ENCODE results near the gene CCNK. TPM values are rescaled to one million over a fixed set of nuclear protein-coding genes. Genes with fewer than 3 reads are reported as not detected.

Gene CCNK
- total RNA-seq, 1 donor from 2014 or later, result 80.8 TPM

DNA sequence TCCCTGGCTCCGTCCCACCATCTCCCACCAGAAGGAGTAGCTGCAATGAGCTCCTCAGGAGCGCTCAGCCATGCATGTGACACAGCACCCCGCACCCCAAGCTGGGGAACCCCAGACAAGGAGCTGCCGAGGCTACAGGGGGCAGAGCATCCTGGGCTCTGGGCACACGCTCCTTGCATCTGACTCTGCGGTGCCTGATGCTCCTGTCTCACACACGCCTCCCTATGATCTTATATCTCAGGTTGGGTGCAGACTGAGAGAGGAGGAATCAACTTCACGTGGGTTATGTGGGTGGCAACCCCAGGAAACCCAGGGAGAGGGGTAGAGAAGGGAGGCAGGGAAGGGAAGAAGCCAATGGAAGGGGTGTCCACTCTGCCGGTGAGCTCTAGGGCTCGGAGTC, 60.0 kb downstream of the CCNK start:
- Mint-ChIP-seq H3K27me3 (ENCODE audit: insufficient read depth) (no peaks in the 10 kb centered on the region), H3K9me3 (no peaks in the 10 kb centered on the region), H3K36me3 (ENCODE audit: low read depth) (no peaks in the 10 kb centered on the region), H3K4me3 (no peak overlapping the region), H3K4me1 (ENCODE audit: low read depth) (no peaks in the 10 kb centered on the region), H3K27ac (no peak overlapping the region)
- intact Hi-C loops (cut with micrococcal nuclease), result no loop called here
- no peak for DNase-seq (ENCODE audit: low spot score)

DNA sequence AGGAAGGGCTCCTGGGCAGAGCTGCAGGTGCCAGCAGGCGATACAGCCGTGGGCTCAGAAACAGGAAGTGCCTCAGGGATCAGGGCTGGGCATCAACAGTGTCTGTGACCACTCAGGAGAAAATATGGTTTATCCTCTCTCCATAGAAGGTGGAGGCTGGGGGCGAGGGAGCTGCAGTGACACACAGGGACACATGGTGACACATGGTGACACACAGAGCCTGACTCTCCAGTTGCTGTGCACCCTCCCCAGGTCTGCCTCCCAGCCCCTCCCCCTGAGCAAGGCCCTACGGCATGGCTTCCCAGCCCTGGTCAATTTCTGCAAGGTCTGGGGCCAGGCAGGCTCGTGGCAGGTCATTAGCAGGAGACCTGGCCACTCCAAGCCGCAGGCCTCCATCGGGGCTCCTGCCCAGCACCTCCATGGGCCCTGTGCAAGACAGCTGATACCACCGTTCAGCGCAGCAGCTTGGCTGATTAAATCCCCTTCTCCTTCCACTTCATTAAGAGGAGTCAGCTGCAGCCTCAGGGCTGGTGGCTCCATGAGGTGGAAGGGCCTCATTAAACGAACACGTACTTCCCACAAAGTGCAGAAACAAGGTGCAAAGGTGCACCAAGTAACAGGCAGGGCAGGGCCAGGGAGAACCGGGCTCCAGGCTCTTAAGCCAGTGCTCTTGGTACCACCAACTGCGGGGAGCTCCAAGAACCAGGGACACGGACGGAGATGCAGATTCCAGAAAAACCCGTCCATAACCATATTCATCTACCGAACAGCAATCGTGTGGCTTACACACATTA, 60.7 kb downstream of the CCNK start:
- Mint-ChIP-seq H3K27me3 (ENCODE audit: insufficient read depth) (no peaks in the 10 kb centered on the region), H3K27ac (no peak overlapping the region), H3K4me1 (ENCODE audit: low read depth) (no peaks in the 10 kb centered on the region), H3K9me3 (no peaks in the 10 kb centered on the region), H3K36me3 (ENCODE audit: low read depth) (no peaks in the 10 kb centered on the region), H3K4me3 (no peak overlapping the region)
- intact Hi-C loops (cut with micrococcal nuclease), result no loop called here
- DNase-seq (ENCODE audit: low spot score), result no peak

DNA sequence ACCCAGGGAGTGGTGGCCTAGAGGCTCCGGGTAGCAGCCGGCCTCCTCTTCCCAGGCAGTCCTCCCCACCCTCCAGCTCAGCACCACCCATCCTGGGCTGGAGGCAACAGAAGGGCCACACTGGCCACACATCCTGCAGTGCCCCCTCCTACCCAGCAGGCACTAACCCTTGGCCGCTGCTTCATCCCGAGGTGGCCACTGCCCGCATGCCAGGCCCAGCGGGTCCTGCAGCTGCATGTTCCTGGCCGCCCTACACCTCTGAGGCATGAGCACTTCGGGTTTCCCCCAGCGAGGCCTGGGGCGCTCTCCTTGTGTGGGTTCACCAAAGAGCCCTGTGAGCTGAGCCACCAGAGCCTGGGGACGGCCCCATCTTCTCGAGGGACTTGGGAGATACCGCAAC, 61.4 kb downstream of the CCNK start:
- no peaks in the 10 kb centered on the region for H3K9me3 Mint-ChIP-seq
- H3K36me3 Mint-ChIP-seq (ENCODE audit: low read depth), result no peaks in the 10 kb centered on the region
- no peak overlapping the region for H3K4me3 Mint-ChIP-seq
- no peak for DNase-seq (ENCODE audit: low spot score)
- H3K27ac Mint-ChIP-seq, result no peak overlapping the region
- H3K27me3 Mint-ChIP-seq (ENCODE audit: insufficient read depth), result no peaks in the 10 kb centered on the region
- intact Hi-C loops (cut with micrococcal nuclease), result no loop called here
- no peaks in the 10 kb centered on the region for H3K4me1 Mint-ChIP-seq (ENCODE audit: low read depth)

DNA sequence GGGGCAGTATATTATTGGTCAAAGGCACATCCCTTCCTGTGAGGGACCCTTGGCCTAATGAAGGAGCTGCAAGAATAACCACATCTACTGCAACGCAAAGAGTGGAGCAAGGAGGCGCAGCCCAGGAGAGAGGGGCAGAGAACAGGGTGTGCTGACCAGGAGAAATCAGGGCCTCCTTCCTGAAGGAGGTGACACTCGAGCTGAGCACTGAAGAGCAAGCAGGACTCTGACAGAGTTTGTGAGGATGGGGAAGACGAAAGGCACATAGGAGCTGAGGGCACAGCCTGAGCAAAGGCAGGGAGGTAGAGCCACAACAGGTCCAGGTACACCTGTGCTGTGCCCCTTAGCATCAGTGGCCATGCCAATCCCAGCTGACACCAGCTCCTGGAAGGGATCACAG, 62.2 kb downstream of the CCNK start:
- H3K4me3 Mint-ChIP-seq, result no peak overlapping the region
- no peak for DNase-seq (ENCODE audit: low spot score)
- no peaks in the 10 kb centered on the region for H3K9me3 Mint-ChIP-seq
- intact Hi-C loops (cut with micrococcal nuclease), result no loop called here
- H3K4me1 Mint-ChIP-seq (ENCODE audit: low read depth), result no peaks in the 10 kb centered on the region
- no peaks in the 10 kb centered on the region for H3K36me3 Mint-ChIP-seq (ENCODE audit: low read depth)
- H3K27ac Mint-ChIP-seq, result no peak overlapping the region
- no peaks in the 10 kb centered on the region for H3K27me3 Mint-ChIP-seq (ENCODE audit: insufficient read depth)

DNA sequence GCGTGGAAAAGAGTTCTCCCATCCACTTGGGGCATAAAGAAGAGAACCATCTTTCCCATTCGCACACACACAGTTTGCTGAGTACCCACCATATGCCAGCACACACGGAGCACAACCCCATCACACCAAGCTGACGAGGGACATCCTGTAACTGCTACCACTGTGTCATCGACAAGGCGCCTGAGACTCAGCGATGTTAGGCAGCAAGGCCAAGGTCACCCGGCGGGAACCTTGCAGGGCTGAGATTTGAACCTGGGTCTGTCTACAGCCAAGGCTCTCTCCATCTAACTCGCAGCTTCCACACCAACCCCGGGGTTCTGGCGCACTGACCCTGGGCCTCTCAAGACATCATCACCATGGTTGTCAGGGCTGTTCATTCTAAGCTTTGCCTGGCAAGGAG, 62.8 kb downstream of the CCNK start:
- Mint-ChIP-seq H3K9me3 (no peaks in the 10 kb centered on the region), H3K4me3 (no peak overlapping the region), H3K36me3 (ENCODE audit: low read depth) (no peaks in the 10 kb centered on the region), H3K27ac (no peak overlapping the region), H3K4me1 (ENCODE audit: low read depth) (no peaks in the 10 kb centered on the region), H3K27me3 (ENCODE audit: insufficient read depth) (no peaks in the 10 kb centered on the region)
- intact Hi-C loops (cut with micrococcal nuclease), result no loop called here
- no peak for DNase-seq (ENCODE audit: low spot score)

DNA sequence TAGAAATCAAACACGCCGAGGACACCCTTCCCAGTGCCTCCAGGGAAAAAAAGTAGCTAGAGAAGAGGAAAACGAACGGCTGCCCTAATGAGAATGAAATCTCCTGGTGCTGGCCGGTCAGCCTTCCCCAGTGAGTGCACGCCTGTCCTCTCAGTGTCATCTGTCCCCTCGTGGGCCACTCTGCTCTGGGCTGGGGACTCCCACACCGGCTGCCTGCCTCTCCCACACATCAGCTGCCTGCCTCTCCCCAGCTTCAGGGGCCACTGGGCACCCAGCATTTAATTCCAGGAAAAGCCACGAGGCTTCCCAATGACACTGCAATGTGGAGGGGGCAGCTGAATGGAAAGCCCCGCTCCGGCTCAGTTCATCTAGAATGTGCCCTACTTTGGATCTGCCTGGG, 63.8 kb downstream of the CCNK start:
- H3K4me3 Mint-ChIP-seq, result no peak overlapping the region
- H3K9me3 Mint-ChIP-seq, result no peaks in the 10 kb centered on the region
- intact Hi-C loops (cut with micrococcal nuclease), result no loop called here
- no peak for DNase-seq (ENCODE audit: low spot score)
- no peaks in the 10 kb centered on the region for H3K4me1 Mint-ChIP-seq (ENCODE audit: low read depth)
- H3K36me3 Mint-ChIP-seq (ENCODE audit: low read depth), result no peaks in the 10 kb centered on the region
- no peak overlapping the region for H3K27ac Mint-ChIP-seq
- no peaks in the 10 kb centered on the region for H3K27me3 Mint-ChIP-seq (ENCODE audit: insufficient read depth)

DNA sequence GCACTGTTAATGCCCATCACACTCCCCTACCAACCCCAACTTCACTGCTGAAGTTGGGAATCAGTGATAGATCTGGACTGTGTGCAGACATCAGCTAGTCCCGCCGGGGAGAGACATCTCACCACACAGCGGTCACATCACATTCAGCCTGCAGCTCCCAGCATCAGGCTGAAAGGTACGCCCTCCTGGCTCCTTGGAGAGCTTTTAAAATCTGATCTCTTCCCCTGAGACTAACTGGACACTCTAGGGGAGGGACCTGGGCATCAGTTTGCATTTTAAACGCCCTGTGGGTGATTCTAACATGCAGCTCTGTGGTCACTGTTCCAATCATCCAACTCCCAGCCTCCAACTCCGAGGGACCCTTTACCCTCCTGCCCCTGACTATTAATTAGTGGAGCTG, 64.4 kb downstream of the CCNK start:
- H3K36me3 Mint-ChIP-seq (ENCODE audit: low read depth), result no peaks in the 10 kb centered on the region
- no peak overlapping the region for H3K4me3 Mint-ChIP-seq
- H3K27me3 Mint-ChIP-seq (ENCODE audit: insufficient read depth), result no peaks in the 10 kb centered on the region
- no peaks in the 10 kb centered on the region for H3K4me1 Mint-ChIP-seq (ENCODE audit: low read depth)
- intact Hi-C loops (cut with micrococcal nuclease), result no loop called here
- no peak for DNase-seq (ENCODE audit: low spot score)
- H3K9me3 Mint-ChIP-seq, result no peaks in the 10 kb centered on the region
- H3K27ac Mint-ChIP-seq, result no peak overlapping the region

DNA sequence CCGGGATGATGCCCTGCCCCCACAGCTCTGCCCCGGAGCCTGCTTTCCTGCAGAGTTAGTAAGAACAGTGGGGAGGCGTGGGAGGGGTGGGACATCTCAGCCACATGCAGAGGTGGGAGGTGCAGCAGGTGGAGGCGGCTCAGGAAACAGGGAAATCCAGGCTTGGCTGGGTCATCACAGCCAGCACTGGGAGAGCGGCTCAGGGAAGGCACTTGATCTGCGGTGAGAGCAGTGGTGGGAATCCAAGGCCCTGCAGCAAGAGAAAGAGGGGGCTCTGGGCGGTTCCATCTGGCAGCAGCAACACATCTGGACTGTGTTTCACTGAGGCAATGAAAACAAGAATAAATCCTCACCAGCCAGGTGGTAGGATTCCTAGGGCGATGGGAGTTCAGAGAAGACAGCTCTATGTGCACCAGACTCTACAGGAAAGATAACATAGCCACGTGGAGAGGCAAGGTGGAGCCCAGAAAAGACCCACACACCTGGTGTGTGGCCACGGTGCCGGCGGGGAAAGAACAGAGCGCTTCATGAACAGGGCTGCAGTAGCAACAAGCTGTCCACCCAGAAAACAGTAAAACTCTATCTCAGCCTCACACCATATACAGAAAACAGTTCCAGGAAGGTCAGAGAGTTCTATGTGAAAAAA, 65.1 kb downstream of the CCNK start:
- no peaks in the 10 kb centered on the region for H3K9me3 Mint-ChIP-seq
- H3K27ac Mint-ChIP-seq, result no peak overlapping the region
- no peak for DNase-seq (ENCODE audit: low spot score)
- intact Hi-C loops (cut with micrococcal nuclease), result no loop called here
- H3K4me1 Mint-ChIP-seq (ENCODE audit: low read depth), result no peaks in the 10 kb centered on the region
- no peak overlapping the region for H3K4me3 Mint-ChIP-seq
- no peaks in the 10 kb centered on the region for H3K27me3 Mint-ChIP-seq (ENCODE audit: insufficient read depth)
- H3K36me3 Mint-ChIP-seq (ENCODE audit: low read depth), result no peaks in the 10 kb centered on the region

DNA sequence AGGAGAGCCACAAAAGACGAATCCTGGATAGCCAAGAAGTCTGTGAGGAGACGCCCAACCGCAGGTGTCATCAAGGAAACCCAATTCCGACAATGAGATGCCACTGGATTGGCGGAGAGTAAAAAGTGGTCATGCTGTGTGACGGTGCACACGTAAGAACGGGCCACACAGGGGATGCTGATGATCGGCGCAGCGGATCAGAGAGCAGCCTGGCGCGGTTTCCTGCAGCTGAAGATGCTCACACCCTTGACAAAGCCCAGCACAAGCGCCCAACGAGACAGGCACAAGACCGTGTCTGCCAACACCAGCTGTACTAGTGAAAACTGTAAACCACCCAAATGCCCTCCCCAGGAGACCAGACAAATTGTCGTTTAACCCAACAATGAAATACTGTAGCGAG, 67.0 kb downstream of the CCNK start:
- Mint-ChIP-seq H3K4me3 (no peak overlapping the region), H3K27me3 (ENCODE audit: insufficient read depth) (no peaks in the 10 kb centered on the region)
- intact Hi-C loops (cut with micrococcal nuclease), result no loop called here

DNA sequence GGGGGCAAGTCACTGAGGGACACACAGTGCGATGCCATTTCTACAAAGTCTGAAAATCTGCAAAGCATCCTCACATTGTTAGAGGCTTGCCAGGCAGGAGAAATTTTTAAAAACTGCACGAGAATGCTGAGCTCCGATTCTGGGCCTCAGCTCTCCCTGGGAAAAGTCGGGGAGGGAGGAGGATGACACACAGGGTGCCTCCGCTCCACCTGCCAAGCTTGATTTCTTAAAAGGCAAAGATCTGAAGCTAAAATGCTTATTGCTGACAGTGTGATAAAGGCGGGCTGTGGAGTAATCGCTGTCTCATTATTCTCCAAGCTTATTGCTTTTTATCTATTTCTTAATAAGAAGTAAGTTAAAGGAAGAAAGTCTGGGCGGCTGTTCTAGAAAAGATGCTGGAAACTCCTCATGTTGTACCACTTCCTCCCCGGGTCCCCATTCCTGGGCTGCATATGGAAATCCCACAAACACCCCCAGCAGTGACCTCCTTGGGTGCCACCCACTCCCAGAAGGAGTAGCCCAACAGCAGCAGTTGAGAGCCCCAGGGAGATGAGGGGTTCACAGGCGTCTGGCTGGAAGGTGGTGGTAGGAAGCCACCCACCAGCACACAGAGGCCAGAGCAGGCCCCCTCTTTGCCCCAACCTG, 67.8 kb downstream of the CCNK start:
- Mint-ChIP-seq H3K27me3 (ENCODE audit: insufficient read depth) (no peaks in the 10 kb centered on the region), H3K4me3 (no peak overlapping the region), H3K9me3 (no peaks in the 10 kb centered on the region), H3K27ac (no peak overlapping the region), H3K36me3 (ENCODE audit: low read depth) (no peaks in the 10 kb centered on the region), H3K4me1 (ENCODE audit: low read depth) (no peaks in the 10 kb centered on the region)
- no peak for DNase-seq (ENCODE audit: low spot score)
- intact Hi-C loops (cut with micrococcal nuclease), result no loop called here

More for the DNA sequence above, 67.0 kb downstream of the CCNK start:
- DNase-seq (ENCODE audit: low spot score), result no peak
- Mint-ChIP-seq H3K4me1 (ENCODE audit: low read depth) (no peaks in the 10 kb centered on the region), H3K9me3 (no peaks in the 10 kb centered on the region), H3K27ac (no peak overlapping the region), H3K36me3 (ENCODE audit: low read depth) (no peaks in the 10 kb centered on the region)

DNA sequence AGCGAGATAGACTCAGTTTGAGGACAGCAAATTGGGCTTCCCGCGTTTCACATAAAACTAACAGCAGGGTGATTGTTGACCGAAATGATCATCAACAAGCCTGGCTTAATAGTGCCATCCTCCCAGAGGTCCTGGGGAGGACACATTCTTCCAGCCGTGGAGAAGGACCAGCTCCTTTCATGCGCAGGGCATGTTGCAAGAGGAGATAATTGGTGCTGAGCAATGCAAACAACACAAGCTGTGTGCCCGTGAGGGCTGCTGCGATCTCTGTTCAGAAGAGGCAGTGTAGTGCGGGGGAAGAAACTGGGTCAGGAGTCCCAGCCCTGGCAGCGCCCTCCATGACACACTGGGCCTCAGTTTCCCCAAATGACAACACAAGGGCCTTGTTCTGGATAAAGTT, 68.5 kb downstream of the CCNK start:
- intact Hi-C loops (cut with micrococcal nuclease), result no loop called here
- Mint-ChIP-seq H3K36me3 (ENCODE audit: low read depth) (no peaks in the 10 kb centered on the region), H3K4me1 (ENCODE audit: low read depth) (no peaks in the 10 kb centered on the region), H3K27ac (no peak overlapping the region), H3K27me3 (ENCODE audit: insufficient read depth) (no peaks in the 10 kb centered on the region), H3K4me3 (no peak overlapping the region), H3K9me3 (no peaks in the 10 kb centered on the region)
- DNase-seq (ENCODE audit: low spot score), result no peak

DNA sequence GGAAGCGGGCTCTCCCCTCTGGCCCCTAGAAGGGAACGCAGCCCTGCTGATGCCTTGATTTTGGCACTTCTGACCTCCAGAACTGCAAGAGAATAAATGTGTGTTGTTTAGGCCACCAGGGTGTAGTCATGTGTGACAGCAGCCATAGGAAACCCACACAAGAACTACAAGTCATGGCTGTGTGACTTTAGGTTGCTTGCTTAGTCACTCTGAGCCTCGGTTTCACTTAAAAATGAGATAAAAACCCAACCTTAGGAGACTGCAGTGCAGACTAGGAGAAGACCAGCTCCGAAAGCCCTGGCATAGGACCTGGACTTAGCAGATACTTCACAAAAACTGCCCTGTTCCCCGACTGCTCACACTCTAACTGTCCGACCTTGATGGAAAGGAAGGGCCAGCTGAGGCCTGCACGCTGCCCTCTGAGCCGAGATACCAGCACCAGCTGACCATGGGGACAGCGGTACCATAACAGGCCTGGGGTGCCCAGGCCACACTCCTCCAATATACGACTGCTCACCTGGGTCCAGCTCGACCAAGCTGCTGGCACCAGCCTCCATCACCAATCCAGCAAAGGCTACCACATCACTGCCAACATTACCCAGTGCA, 69.3 kb downstream of the CCNK start:
- intact Hi-C loops (cut with micrococcal nuclease), result no loop called here
- no peaks in the 10 kb centered on the region for H3K4me1 Mint-ChIP-seq (ENCODE audit: low read depth)
- no peaks in the 10 kb centered on the region for H3K36me3 Mint-ChIP-seq (ENCODE audit: low read depth)
- no peak overlapping the region for H3K27ac Mint-ChIP-seq
- DNase-seq (ENCODE audit: low spot score), result no peak
- H3K27me3 Mint-ChIP-seq (ENCODE audit: insufficient read depth), result no peaks in the 10 kb centered on the region
- H3K9me3 Mint-ChIP-seq, result no peaks in the 10 kb centered on the region
- no peak overlapping the region for H3K4me3 Mint-ChIP-seq
